SK-N-SH (cell line): Measurements from ENCODE around the gene NACAD.

Source experiments
- SMC3 ChIP-seq: IDR thresholded peaks from 2 replicates; pipeline ENCODE4 v1.6.1; 2012; ENCODE audit warnings: low read depth, low read length, improper control_type of control experiment
- TEAD4 ChIP-seq: IDR thresholded peaks from 2 replicates; pipeline ENCODE4 v1.4.0; 2012; ENCODE audit warnings: mild to moderate bottlenecking, borderline replicate concordance; ENCODE audit not compliant: insufficient read depth
- TF ChIP-seq, protein P1 (sequence below): fragments of 200-600 bp; sonication (generic); IDR thresholded peaks from 2 replicates; pipeline ENCODE4 v1.6.1; 2017; ENCODE audit warnings: antibody characterized with exemption, mild to moderate bottlenecking, moderate library complexity
- TF ChIP-seq, protein P2 (sequence below): fragments of 150-350 bp; IDR thresholded peaks from 2 replicates; pipeline ENCODE4 v1.6.1; 2017; ENCODE audit warnings: antibody characterized with exemption, low read length, low read depth, borderline replicate concordance
- TF ChIP-seq, protein P3 (sequence below): IDR thresholded peaks from 2 replicates; pipeline ENCODE4 v1.4.0; 2012; ENCODE audit warnings: low read depth, borderline replicate concordance

DNA sequence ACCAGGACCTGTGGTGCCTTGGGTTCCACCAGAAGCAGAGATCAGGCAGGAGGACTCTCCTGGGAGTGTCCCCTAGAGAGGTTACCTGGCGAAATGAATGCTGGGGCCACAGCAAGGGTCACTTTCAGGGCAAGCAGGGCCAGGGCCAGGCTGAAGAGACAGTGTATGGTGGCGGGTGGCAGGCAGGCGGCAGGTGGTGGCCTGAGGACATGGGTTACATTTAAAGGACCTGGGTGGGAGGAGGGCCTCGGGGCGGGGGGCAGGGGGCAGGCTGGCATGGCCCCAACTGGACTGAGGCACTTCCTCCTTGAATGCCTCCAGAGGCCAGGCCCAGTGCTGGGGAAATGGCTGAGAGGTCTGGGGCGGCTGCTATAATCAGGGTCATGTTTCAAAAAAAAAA lies 37.4 kb upstream of the NACAD start:
- TF ChIP-seq, protein P1, sequence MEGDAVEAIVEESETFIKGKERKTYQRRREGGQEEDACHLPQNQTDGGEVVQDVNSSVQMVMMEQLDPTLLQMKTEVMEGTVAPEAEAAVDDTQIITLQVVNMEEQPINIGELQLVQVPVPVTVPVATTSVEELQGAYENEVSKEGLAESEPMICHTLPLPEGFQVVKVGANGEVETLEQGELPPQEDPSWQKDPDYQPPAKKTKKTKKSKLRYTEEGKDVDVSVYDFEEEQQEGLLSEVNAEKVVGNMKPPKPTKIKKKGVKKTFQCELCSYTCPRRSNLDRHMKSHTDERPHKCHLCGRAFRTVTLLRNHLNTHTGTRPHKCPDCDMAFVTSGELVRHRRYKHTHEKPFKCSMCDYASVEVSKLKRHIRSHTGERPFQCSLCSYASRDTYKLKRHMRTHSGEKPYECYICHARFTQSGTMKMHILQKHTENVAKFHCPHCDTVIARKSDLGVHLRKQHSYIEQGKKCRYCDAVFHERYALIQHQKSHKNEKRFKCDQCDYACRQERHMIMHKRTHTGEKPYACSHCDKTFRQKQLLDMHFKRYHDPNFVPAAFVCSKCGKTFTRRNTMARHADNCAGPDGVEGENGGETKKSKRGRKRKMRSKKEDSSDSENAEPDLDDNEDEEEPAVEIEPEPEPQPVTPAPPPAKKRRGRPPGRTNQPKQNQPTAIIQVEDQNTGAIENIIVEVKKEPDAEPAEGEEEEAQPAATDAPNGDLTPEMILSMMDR: no peak
- TF ChIP-seq, protein P2, sequence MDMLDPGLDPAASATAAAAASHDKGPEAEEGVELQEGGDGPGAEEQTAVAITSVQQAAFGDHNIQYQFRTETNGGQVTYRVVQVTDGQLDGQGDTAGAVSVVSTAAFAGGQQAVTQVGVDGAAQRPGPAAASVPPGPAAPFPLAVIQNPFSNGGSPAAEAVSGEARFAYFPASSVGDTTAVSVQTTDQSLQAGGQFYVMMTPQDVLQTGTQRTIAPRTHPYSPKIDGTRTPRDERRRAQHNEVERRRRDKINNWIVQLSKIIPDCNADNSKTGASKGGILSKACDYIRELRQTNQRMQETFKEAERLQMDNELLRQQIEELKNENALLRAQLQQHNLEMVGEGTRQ: no peak
- TF ChIP-seq, protein P3, sequence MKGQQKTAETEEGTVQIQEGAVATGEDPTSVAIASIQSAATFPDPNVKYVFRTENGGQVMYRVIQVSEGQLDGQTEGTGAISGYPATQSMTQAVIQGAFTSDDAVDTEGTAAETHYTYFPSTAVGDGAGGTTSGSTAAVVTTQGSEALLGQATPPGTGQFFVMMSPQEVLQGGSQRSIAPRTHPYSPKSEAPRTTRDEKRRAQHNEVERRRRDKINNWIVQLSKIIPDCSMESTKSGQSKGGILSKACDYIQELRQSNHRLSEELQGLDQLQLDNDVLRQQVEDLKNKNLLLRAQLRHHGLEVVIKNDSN: no peak
- TF ChIP-seq SMC3 (no peak), TEAD4 (no peak)
